K562 (cell line): ENCODE data around the gene KAT7. TPM values are rescaled to one million over a fixed set of nuclear protein-coding genes. Genes with fewer than 3 reads are reported as not detected.
A peak's percentile ranks its signal among the peaks of the same experiment; 100 is the strongest.

ENCODE experiments used
- ATAC-seq: fragments of 200-7000 bp; cut with Tn5 transposase; 3 replicates; pipeline ENCODE4 v1.9.1; 2020; ENCODE audit warnings: moderate library complexity
- BruUV-seq: library from RNA; stranded (reverse); fragments of 400-500 nt; replicated peaks from 2 replicates; lab custom pipeline; 2021; lab: Mats Ljungman, UMichigan
- CTCF ChIA-PET: fragments of 300-600 bp; formaldehyde crosslinking; extraction: SDS; loops from one replicate; lab custom pipeline; 2021; ENCODE audit warnings: low intra/inter-chr PET ratio; lab: Yijun Ruan, JAX
- POLR2A ChIA-PET: fragments of 300-600, 350-650 bp; sonication (Branson Sonifier 250); formaldehyde crosslinking; extraction: SDS; loops from one replicate; lab custom pipeline; 2021; ENCODE audit warnings: antibody characterized with exemption, inconsistent platforms; lab: Yijun Ruan, JAX
- DNase-seq, 4 experiments: peaks; one replicate each; pipeline versions ENCODE4 v3.0.0 to v3.0.0-alpha.2; 2011 to 2018; ENCODE audit warnings: low spot score in 3 of 4, mixed read lengths in 3 of 4; ENCODE audit errors: extremely low read depth in 1 of 4
- FAIRE-seq: peaks from 2 replicates; lab custom pipeline; 2011; peaks lifted over from hg19 to GRCh38; lab: Jason Lieb, UNC
- H2AFZ ChIP-seq: 2 replicates; pipeline ENCODE4 v1.6.0; 2011; ENCODE audit warnings: low read depth, low read length, control low read depth, inconsistent platforms
- H3K27ac ChIP-seq: fragments of 200-600 bp; 3 replicates; pipeline ENCODE4 v1.8.0; 2011; ENCODE audit warnings: low read depth, mild to moderate bottlenecking, control low read depth, inconsistent platforms, low read length, moderate library complexity, mixed read lengths; ENCODE audit errors: extremely low read depth
- H3K27me3 ChIP-seq, 2 experiments: fragments of 300-600 bp in 1 of 2; 2 replicates in 1 of 2; 3 replicates in 1 of 2; pipeline versions ENCODE4 v1.6.0 to v1.8.0; 2011; ENCODE audit warnings: inconsistent platforms in 2 of 2, low read length in 2 of 2, mild to moderate bottlenecking in 1 of 2, mixed read lengths in 1 of 2, moderate library complexity in 1 of 2; ENCODE audit not compliant: control insufficient read depth in 2 of 2, insufficient read depth in 2 of 2
- H3K36me3 ChIP-seq: fragments of 300-600 bp; 3 replicates; pipeline ENCODE4 v1.8.0; 2011; ENCODE audit warnings: mild to moderate bottlenecking, low read length, inconsistent platforms; ENCODE audit not compliant: control insufficient read depth, insufficient read depth
- H3K4me1 ChIP-seq, 2 experiments: fragments of 200-600 bp in 1 of 2; replicated peaks in 1 of 2; 2 replicates in 1 of 2; 3 replicates in 1 of 2; pipeline versions ENCODE4 v1.5.1 to v1.8.0; 2011; ENCODE audit warnings: inconsistent platforms in 2 of 2, low read length in 2 of 2, mild to moderate bottlenecking in 1 of 2, mixed read lengths in 1 of 2, moderate library complexity in 1 of 2; ENCODE audit not compliant: control insufficient read depth in 2 of 2, insufficient read depth in 2 of 2
- H3K4me2 ChIP-seq: 2 replicates; pipeline ENCODE4 v1.6.1; 2011; ENCODE audit warnings: low read length, control low read depth, inconsistent platforms, mixed read lengths; ENCODE audit not compliant: insufficient read depth
- H3K4me3 ChIP-seq: fragments of 200-600 bp; sonication (generic), shearing (Covaris generic); 2 replicates; pipeline ENCODE4 v1.5.1; 2016; ENCODE audit warnings: control low read depth, inconsistent platforms
- H3K79me2 ChIP-seq: fragments of 200-600 bp; 3 replicates; pipeline ENCODE4 v1.8.0; 2011; ENCODE audit warnings: low read length, inconsistent platforms; ENCODE audit not compliant: control insufficient read depth, insufficient read depth
- H3K9ac ChIP-seq, 2 experiments: 2 replicates each; pipeline versions ENCODE4 v1.6.0 to v1.6.1; 2011; ENCODE audit warnings: low read depth in 2 of 2, low read length in 2 of 2, control low read depth in 1 of 2, inconsistent platforms in 1 of 2, mild to moderate bottlenecking in 1 of 2, mixed read lengths in 1 of 2; ENCODE audit not compliant: insufficient read depth in 1 of 2
- H3K9me1 ChIP-seq: one replicate; pipeline ENCODE4 v1.6.0; 2011; ENCODE audit warnings: inconsistent platforms, mild to moderate bottlenecking, low read length, moderate library complexity; ENCODE audit not compliant: control insufficient read depth, insufficient read depth
- H3K9me3 ChIP-seq: replicated peaks from 2 replicates; pipeline ENCODE4 v1.5.1; 2011; ENCODE audit warnings: low read depth, low read length, inconsistent platforms; ENCODE audit not compliant: control insufficient read depth, insufficient read depth
- H4K20me1 ChIP-seq: replicated peaks from 2 replicates; pipeline ENCODE4 v1.6.1; 2011; ENCODE audit warnings: low read length, inconsistent platforms, mixed read lengths; ENCODE audit not compliant: control insufficient read depth, insufficient read depth
- ESRRB ChIP-seq: fragments of 250-450 bp; sonication (Bioruptor Pico); IDR thresholded peaks from 2 replicates; pipeline ENCODE4 v1.5.0; 2020; ENCODE audit warnings: mild to moderate bottlenecking, moderate library complexity, borderline replicate concordance
- ID3 ChIP-seq, 2 experiments: fragments of 250-450 bp in 1 of 2; fragments of 450-650 bp in 1 of 2; sonication (Bioruptor Pico) in 1 of 2; IDR thresholded peaks; 2 replicates each; pipeline versions ENCODE4 v1.6.1 to v1.8.0; 2016 to 2021; ENCODE audit warnings: mild to moderate bottlenecking in 2 of 2, moderate library complexity in 2 of 2, missing compliant biosample characterization in 1 of 2, missing genetic modification characterization in 1 of 2
- MBD1 ChIP-seq: fragments of 250-450 bp; sonication (Bioruptor Pico); IDR thresholded peaks from 2 replicates; pipeline ENCODE4 v1.8.0; 2022; ENCODE audit warnings: inconsistent platforms
- MEF2A ChIP-seq: IDR thresholded peaks from 2 replicates; pipeline ENCODE4 v1.6.1; 2011; ENCODE audit warnings: low read depth, mild to moderate bottlenecking, low read length, moderate library complexity; ENCODE audit not compliant: control insufficient read depth
- NFYB ChIP-seq: IDR thresholded peaks from 2 replicates; pipeline ENCODE4 v1.6.1; 2011; ENCODE audit warnings: mild to moderate bottlenecking, moderate library complexity; ENCODE audit not compliant: insufficient read length; ENCODE audit errors: extremely low read depth
- PTTG1 ChIP-seq: fragments of 450-650 bp; IDR thresholded peaks from 2 replicates; pipeline ENCODE4 v1.6.1; 2016; ENCODE audit warnings: low read depth, mild to moderate bottlenecking, missing genetic modification characterization, missing compliant biosample characterization
- RBFOX2 ChIP-seq: fragments of 200-400 bp; formaldehyde crosslinking; IDR thresholded peaks from 2 replicates; pipeline ENCODE4 v1.6.1; 2017; ENCODE audit warnings: low read depth, mild to moderate bottlenecking, low read length, moderate library complexity
- ZNF609 ChIP-seq: sonication (generic); formaldehyde crosslinking; IDR thresholded peaks from 2 replicates; pipeline ENCODE4 v1.8.1; 2023; ENCODE audit warnings: missing genetic modification reagents, mild to moderate bottlenecking, borderline replicate concordance
- WGBS: fragments of 100-300 bp; shearing (Covaris generic); methylation state at CpG from one replicate; pipeline ENCODE4 v1.1.6; 2016; ENCODE audit warnings: low coverage, mixed read lengths; ENCODE audit not compliant: insufficient coverage; ENCODE audit errors: missing lambda C conversion rate; 5-methylcytosine and 5-hydroxymethylcytosine counted together
- in situ Hi-C: fragments of 300-500 bp; cut with MboI; formaldehyde crosslinking; loops from 4 replicates; pipeline ENCODE4 v1.15.0; 2018; ENCODE audit warnings: inconsistent platforms, mixed read lengths
- intact Hi-C: fragments of 100-400 bp; cut with micrococcal nuclease; formaldehyde crosslinking; loops from 2 replicates; pipeline ENCODE4 v1.14.2; 2022
- polyA plus RNA-seq, 8 experiments: library from polyadenylated mRNA; depleted of rRNA in 4 of 8; stranded (reverse) in 5 of 8; unstranded in 3 of 8; fragments of >200 nt; fragmentation: Nextera tagmentation in 2 of 8; fragmentation: Illumina TruSeq in 1 of 8; extraction: Ambion mirVana in 2 of 8; extraction: Trizol in 1 of 8; gene quantifications; 2 replicates each; pipeline versions ENCODE4 v1.2.1 to v1.2.3, GENCODE V29; 2011 to 2014; ENCODE audit warnings: inconsistent platforms in 1 of 8, missing spikeins in 1 of 8
- total RNA-seq, 7 experiments: library from RNA; depleted of rRNA in 6 of 7; stranded (reverse); fragments of >200 nt in 6 of 7; fragmentation: Illumina TruSeq in 2 of 7; extraction: Trizol in 2 of 7; gene quantifications; 2 replicates each; pipeline versions ENCODE4 v1.2.1 to v1.2.3, GENCODE V29; 2011 to 2021; ENCODE audit warnings: low replicate concordance in 1 of 7

KAT7 gene
- total and polyA plus RNA-seq, 9 of the 15 experiments (the other 6 are each of a cell fraction or from before 2014, with no cell fraction given), result 10.8 to 57.3 (median 34.8) TPM

GRCh38 chr17:49741009-49741691 is 47.3 kb upstream of the KAT7 start:
- ATAC-seq (peak; percentile 16), FAIRE-seq (peak; percentile 42), DNase-seq (peak in 1 of 4 experiments; percentile 40)
- Histone ChIP-seq H3K4me2 (peak overlapping the region; percentile 84), H3K9ac (peak overlapping the region; percentile 56 to 66; a peak in 3 of 4 replicates), H3K9me3 (no peaks in the 10 kb centered on the region; the same call in 1 of the 2 replicates), H4K20me1 (peaks cover 9% of the 10 kb centered on the region), H3K9me1 (no peaks in the 10 kb centered on the region), H3K79me2 (peaks cover 86% of the 10 kb centered on the region), H3K4me1 (peaks cover 28 to 67% of the 10 kb centered on the region in 2 experiments), H3K36me3 (peaks cover 73% of the 10 kb centered on the region), H3K4me3 (peak overlapping the region; percentile 16; the same call in 1 of the 2 replicates), H2AFZ (no peak overlapping the region), H3K27me3 (no peaks in the 10 kb centered on the region), H3K27ac (peak overlapping the region; percentile 92)
- ChIA-PET CTCF (no interaction called here), POLR2A (interaction anchor here (0.6 to 4.1 kb wide), 8 partner anchors 8 to 92 kb away, joined by 3 to 21 read pairs (median 8); partner anchors contain the start of genes FAM117A, KAT7 and SLC35B1)
- WGBS, result 37% methylated on average over 5 of the region's 5 CpGs
- BruUV-seq, result no TSS peak
- in situ Hi-C loops, result no loop called here
- intact Hi-C loops, result no loop called here
- no peak for TF ChIP-seq ESRRB (CRISPR knock-in tag)
- TF ChIP-seq NFYB, result no peak
- peak; percentile 72; the same call in 1 of the 2 replicates for TF ChIP-seq MEF2A
- no peak for TF ChIP-seq ZNF609 (CRISPR knock-in tag)
- TF ChIP-seq ID3 (CRISPR knock-in tag; IDR thresholded peaks at IDR 0.05), result no peak
- TF ChIP-seq ID3 (tag; IDR thresholded peaks at IDR 0.05), result no peak
- TF ChIP-seq PTTG1 (tag), result no peak
- peak; percentile 7; the same call in 1 of the 2 replicates for TF ChIP-seq RBFOX2
- 0 out of 2 replicates have a peak, but pooled peaks have one; percentile 29 for TF ChIP-seq MBD1
